Peyer's patch (tissue), 4 donors: ENCODE data around the gene LRFN4. TPM values are rescaled to one million over a fixed set of nuclear protein-coding genes. Genes with fewer than 3 reads are reported as not detected.

Source experiments
- DNase-seq, 3 donors: peaks; one replicate each; pipeline ENCODE4 v3.0.0-alpha.2; 2017 to 2019
- H3K27ac ChIP-seq, 4 donors: fragments of 200-600 bp; sonication (generic); one replicate each; pipeline ENCODE4 v1.5.1; 2016 to 2019
- H3K27me3 ChIP-seq, 2 donors: fragments of 200-600 bp; sonication (generic); one replicate each; pipeline ENCODE4 v1.5.1; 2019
- H3K36me3 ChIP-seq, 3 donors: fragments of 200-600 bp; sonication (generic); one replicate each; pipeline ENCODE4 v1.5.1; 2016 to 2019
- H3K4me1 ChIP-seq, 4 donors: fragments of 200-600 bp; sonication (generic); one replicate each; pipeline ENCODE4 v1.5.1; 2016 to 2019
- H3K4me3 ChIP-seq, 4 donors: fragments of 200-600 bp; sonication (generic); 1 replicate in 3 of 4; 2 replicates in 1 of 4; pipeline ENCODE4 v1.5.1; 2016 to 2019; ENCODE audit warnings: mild to moderate bottlenecking in 1 of 4
- H3K9me3 ChIP-seq, 4 donors: fragments of 200-600 bp; sonication (generic); one replicate each; pipeline ENCODE4 v1.5.1; 2016 to 2019; ENCODE audit warnings: mild to moderate bottlenecking in 1 of 4
- CTCF ChIP-seq, 6 experiments: fragments of 450-650 bp in 4 of 6; fragments of 200-600 bp in 2 of 6; sonication (generic) in 1 of 6; IDR thresholded peaks; one replicate each; pipeline ENCODE4 v1.5.1; 2017 to 2019; ENCODE audit warnings: antibody characterized with exemption in 6 of 6, mild to moderate bottlenecking in 3 of 6, moderate library complexity in 1 of 6
- POLR2A ChIP-seq, 2 donors: fragments of 450-650 bp; IDR thresholded peaks; one replicate each; pipeline ENCODE4 v1.5.1; 2017; ENCODE audit warnings: antibody characterized with exemption in 2 of 2, mild to moderate bottlenecking in 2 of 2, moderate library complexity in 2 of 2
- total RNA-seq, 4 donors: library from RNA; depleted of rRNA; stranded (reverse); fragments of >200 nt; gene quantifications; one replicate each; pipeline ENCODE4 v1.1.0, GENCODE V29; 2016

The LRFN4 gene
- total RNA-seq, 4 donors from 2014 or later, result 2.5 to 9.0 (median 4.3) TPM

- peak; percentile 25 to 68 (median 68) for DNase-seq
- peaks cover 0 to 5% (median 4%) of the 10 kb centered on the region in 4 donors for H3K4me1 ChIP-seq
- H3K36me3 ChIP-seq, result peaks cover 0 to 5% (median 0%) of the 10 kb centered on the region in 3 donors
- H3K27ac ChIP-seq, result no peak overlapping the region
- H3K27me3 ChIP-seq, result no peaks in the 10 kb centered on the region
- H3K9me3 ChIP-seq, result no peaks in the 10 kb centered on the region
- H3K4me3 ChIP-seq, result no peak overlapping the region
- TF ChIP-seq CTCF (IDR thresholded peaks at IDR 0.05), result no peak
- no peak for TF ChIP-seq POLR2A (IDR thresholded peaks at IDR 0.05)
Measured at GRCh38 chr11:66864172-66864901, 7.5 kb downstream of the LRFN4 start.

GRCh38 chr11:66864924-66865697 is 8.2 kb downstream of the LRFN4 start:
- no peak overlapping the region for H3K4me3 ChIP-seq

GRCh38 chr11:66866007-66866406 is 9.1 kb downstream of the LRFN4 start:
- no peak overlapping the region for H3K27ac ChIP-seq
- H3K9me3 ChIP-seq, result no peaks in the 10 kb centered on the region
- no peak for DNase-seq
- H3K27me3 ChIP-seq, result no peaks in the 10 kb centered on the region
- no peak overlapping the region for H3K4me3 ChIP-seq
- H3K4me1 ChIP-seq, result peaks cover 0 to 5% (median 4%) of the 10 kb centered on the region in 4 donors
- no peak for TF ChIP-seq POLR2A (IDR thresholded peaks at IDR 0.05)
- TF ChIP-seq CTCF (IDR thresholded peaks at IDR 0.05), result no peak
- H3K36me3 ChIP-seq, result peaks cover 0 to 16% (median 0%) of the 10 kb centered on the region in 3 donors

More at GRCh38 chr11:66864924-66865697, 8.2 kb downstream of the LRFN4 start:
- no peak for DNase-seq
- Histone ChIP-seq H3K36me3 (peaks cover 0 to 7% (median 0%) of the 10 kb centered on the region in 3 donors), H3K27me3 (no peaks in the 10 kb centered on the region), H3K9me3 (no peaks in the 10 kb centered on the region), H3K4me1 (peaks cover 0 to 5% (median 4%) of the 10 kb centered on the region in 4 donors), H3K27ac (no peak overlapping the region)
- TF ChIP-seq CTCF (IDR thresholded peaks at IDR 0.05) (no peak), POLR2A (IDR thresholded peaks at IDR 0.05) (no peak)

GRCh38 chr11:66866511-66866986 is 9.7 kb downstream of the LRFN4 start:
- H3K27ac ChIP-seq, result no peak overlapping the region
- DNase-seq, result no peak
- peaks cover 0 to 22% (median 0%) of the 10 kb centered on the region in 3 donors for H3K36me3 ChIP-seq
- no peaks in the 10 kb centered on the region for H3K27me3 ChIP-seq
- no peaks in the 10 kb centered on the region for H3K9me3 ChIP-seq
- TF ChIP-seq CTCF (IDR thresholded peaks at IDR 0.05) (no peak), POLR2A (IDR thresholded peaks at IDR 0.05) (no peak)
- H3K4me3 ChIP-seq, result no peak overlapping the region
- H3K4me1 ChIP-seq, result peaks cover 0 to 5% (median 4%) of the 10 kb centered on the region in 4 donors

- Histone ChIP-seq H3K36me3 (peaks cover 0 to 22% (median 0%) of the 10 kb centered on the region in 3 donors), H3K4me1 (peaks cover 0 to 5% (median 4%) of the 10 kb centered on the region in 4 donors), H3K9me3 (no peaks in the 10 kb centered on the region), H3K27ac (no peak overlapping the region), H3K4me3 (no peak overlapping the region), H3K27me3 (no peaks in the 10 kb centered on the region)
- TF ChIP-seq POLR2A (IDR thresholded peaks at IDR 0.05), result no peak
- TF ChIP-seq CTCF (IDR thresholded peaks at IDR 0.05), result no peak
- no peak for DNase-seq
Measured at GRCh38 chr11:66867425-66868040, 10.7 kb downstream of the LRFN4 start.
